Superior temporal gyrus (tissue), 1 donor: ENCODE data around the gene PSME2.
"Not testable (repeated sequence)": the region's sequence is repeated elsewhere in the genome, so short reads cannot be mapped to it uniquely, and the experiment has no call there.

Source experiments
- DNase-seq: peaks from one replicate; pipeline ENCODE4 v3.0.0-alpha.2; 2016; ENCODE audit errors: extremely low spot score

PSME2 gene

GRCh38 chr14:24114532-24115421 is 31.6 kb downstream of the PSME2 start, which contains the start of the genes DCAF11 and NRL:
Gene DCAF11 (plus strand): TSS chr14:24114777. CDS start chr14:24115595, 818 bp downstream.
Gene NRL (minus strand): TSS chr14:24114949. CDS start chr14:24082848, 32,101 bp downstream.
- DNase-seq = peak; percentile 99

DNA sequence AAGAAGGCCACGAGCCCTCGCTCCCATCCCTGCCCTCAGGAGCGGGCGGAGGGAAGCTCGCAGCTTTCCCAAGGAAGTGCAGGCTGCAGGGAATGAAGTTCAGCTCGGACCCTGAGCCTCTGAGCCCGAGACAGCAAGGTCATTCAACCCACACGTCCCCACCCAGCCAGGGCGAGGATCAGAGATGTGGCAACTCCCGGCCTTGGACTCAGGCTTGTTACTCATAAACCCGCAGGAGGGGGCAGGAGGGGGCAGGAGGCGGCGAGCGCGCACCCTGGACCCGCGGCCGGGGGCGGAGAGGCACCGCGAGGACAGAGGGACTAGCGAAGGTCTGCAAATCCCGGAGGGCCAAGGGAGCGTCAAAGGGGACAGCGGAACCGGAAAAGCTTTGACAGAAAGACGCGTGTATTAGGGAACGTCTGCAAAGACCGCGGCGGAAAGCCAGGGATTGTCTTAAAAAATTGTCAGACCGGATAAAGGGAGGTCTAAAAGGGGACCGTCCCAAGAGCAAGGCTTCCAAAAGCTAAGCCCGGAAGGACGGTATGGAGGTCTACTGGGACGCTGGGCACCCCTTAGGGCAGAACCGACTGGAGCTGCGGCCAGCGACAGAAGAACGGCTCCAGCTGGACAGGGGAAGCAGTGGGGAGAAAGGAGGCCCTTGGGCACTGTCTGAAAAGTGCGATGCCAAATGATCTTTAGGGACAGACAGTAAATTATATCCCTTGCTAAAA is 32.4 kb downstream of the PSME2 start:
- peak; percentile 43 for DNase-seq

DNA sequence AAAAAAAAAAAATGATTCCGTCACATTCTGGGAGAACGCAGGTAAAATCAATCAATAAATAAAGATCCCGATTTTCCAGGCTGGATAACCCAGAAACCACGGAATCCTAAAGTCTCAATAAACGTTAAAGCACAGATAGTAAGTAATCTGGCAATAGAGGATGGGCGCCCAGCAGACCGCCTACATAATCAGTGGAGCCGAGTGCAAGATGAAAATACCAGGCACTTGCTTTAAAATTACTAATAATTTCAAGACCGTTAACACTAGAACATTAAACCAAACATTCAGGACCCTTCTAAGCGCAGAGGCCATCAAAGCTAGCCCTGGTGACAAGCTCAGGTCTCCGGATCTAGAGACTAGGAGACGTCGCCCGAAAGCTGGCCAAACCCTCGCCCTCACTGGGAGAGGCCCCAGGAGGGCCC is 33.0 kb downstream of the PSME2 start:
- no peak for DNase-seq

DNA sequence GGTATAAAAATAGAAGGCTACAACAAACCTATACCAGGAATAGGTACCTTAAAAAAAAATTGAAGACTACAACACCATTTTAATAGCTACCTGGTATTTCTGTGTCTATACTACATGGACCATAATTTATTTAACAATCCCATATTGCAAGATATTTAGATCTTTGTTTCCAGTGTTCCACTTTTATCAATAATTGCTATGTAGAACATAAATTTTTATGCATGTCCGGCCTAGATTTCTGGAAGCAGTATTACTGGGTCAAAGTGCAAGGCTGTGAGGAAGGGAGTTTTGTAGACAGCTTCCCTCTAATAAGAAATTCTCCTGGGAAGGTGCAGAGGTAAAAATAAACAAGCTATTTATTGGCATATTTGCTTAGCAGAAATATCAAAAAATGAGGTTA is 35.9 kb downstream of the PSME2 start:
- no peak for DNase-seq

DNA sequence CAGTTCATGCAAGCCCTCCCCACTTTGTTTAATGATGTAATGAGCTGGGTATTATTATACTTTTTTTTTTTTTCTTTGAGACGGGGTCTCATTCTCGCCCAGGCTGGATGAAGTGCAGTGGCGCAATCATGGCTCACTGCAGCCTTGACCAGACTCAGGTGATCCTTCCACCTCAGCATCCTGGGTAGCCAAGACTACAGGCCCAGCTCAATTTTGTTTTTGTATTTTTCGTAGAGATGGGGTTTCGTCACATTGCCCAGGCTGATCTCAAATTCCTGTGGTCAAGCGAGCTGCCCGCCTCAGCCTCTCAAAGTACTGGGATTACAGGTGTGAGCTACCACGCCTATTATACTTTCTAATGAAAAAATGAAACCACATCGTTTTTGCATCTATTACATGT is 36.4 kb downstream of the PSME2 start:
- no peak for DNase-seq

DNA sequence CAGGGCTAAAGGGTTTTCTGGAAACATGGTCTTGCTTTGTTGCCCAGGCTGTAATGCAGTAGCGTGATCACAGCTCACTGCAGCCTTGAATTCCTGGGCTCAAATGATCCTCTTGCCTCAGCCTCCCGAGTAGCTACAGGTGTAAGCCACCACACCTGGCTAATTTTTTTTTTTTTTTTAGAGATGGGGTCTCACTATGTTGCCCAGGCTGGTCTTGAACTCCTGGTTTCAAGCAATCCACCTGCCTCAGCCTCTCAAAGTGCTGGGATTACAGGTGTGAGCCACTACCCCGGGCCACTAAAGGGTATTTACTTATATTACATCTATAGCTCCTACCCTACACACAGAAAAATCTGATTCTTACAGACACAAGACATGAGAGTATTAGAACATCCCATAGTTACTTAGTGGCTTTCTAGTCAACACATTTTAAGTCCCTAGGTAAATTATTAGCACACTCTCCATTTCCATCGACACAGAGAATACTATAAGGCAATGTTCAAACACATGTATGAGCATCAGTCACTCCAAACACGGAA is 38.0 kb downstream of the PSME2 start:
- DNase-seq = no peak

GRCh38 chr14:24106672-24107271 is 39.6 kb downstream of the PSME2 start:
- DNase-seq = no peak

GRCh38 chr14:24105609-24106239 is 40.7 kb downstream of the PSME2 start:
- DNase-seq = not testable (repeated sequence)

DNA sequence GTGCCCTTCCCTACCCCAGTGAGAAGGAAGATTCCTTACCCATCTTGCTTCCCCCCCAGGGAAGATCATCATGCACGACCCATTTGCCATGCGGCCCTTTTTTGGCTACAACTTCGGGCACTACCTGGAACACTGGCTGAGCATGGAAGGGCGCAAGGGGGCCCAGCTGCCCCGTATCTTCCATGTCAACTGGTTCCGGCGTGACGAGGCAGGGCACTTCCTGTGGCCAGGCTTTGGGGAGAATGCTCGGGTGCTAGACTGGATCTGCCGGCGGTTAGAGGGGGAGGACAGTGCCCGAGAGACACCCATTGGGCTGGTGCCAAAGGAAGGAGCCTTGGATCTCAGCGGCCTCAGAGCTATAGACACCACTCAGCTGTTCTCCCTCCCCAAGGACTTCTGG is 43.0 kb downstream of the PSME2 start:
- no peak for DNase-seq

GRCh38 chr14:24102357-24103048 is 43.9 kb downstream of the PSME2 start:
- no peak for DNase-seq

GRCh38 chr14:24100982-24101494 is 45.4 kb downstream of the PSME2 start:
- no peak for DNase-seq

- no peak for DNase-seq
Measured at GRCh38 chr14:24100197-24100981, 46.0 kb downstream of the PSME2 start.

DNA sequence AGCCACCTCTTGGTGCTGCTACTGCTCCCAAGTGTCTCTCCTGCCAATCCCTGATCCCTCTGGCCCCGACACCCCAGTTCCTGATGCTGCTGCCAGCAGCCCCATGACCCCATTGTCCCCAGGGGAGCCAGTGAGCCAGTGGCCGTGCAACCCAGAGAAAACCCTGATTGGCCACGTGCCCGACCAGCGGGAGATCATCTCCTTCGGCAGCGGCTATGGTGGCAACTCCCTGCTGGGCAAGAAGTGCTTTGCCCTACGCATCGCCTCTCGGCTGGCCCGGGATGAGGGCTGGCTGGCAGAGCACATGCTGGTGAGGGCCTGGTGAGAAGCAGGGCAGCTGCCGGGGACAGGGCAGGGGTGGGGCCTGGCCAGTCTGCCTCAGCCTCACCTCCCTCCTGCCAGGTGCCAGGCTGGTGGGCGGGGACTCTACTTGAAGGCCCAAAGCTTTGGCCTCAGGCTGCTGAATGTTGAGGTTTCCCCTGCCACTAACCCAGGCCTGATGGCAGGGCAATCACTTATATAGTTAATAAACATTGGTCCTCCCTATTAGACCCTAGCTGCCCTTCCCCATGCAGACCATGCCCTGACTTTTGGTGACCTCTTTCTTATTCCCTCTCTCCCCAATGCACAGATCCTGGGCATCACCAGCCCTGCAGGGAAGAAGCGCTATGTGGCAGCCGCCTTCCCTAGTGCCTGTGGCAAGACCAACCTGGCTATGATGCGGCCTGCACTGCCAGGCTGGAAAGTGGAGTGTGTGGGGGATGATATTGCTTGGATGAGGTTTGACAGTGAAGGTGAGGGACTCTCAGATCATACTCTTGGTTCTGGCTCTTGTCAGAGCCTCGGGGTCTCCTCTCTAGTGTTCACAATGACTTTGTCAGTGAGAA is 47.2 kb downstream of the PSME2 start:
- no peak for DNase-seq

- no peak for DNase-seq
Measured at GRCh38 chr14:24098229-24098926, 48.0 kb downstream of the PSME2 start.

- DNase-seq = no peak
Measured at GRCh38 chr14:24096545-24097181, 49.7 kb downstream of the PSME2 start.

DNA sequence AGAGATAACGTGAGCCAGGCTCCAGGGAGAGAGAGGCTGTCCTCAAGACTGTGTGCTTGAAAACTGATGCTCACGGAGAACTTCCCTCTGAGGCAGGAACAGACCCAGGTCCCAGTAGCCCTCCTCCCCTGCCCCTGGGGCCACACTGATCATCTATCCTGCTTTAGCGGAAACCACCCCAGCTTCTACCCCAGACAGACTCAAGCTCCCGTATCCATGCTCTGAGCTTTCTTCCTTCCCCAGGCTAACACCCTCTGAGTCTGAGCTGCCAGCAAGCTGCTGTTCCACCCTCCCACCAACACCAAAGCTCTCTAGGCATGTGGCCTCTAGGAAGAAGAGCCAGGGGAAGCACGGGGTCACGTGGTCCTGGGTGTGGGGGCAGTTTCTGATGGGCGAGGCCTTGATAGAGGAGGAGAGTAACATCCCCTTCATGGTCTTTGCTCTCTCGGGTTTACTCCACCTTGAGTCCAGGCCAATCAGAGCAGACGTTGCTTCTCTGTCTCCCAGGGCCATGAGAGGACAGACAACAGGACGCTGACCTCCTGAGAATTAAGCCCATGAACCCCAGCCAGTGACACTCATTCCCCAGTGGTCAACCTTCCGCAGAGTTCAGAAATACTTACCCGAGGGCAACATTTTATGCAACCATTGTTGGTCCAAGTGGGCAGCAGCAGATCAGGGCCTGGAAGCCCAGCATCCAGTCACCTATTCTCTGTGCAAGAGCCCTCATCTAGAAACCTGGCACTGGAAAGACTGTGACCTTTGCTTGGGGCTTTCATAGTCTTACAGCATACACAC is 50.9 kb downstream of the PSME2 start:
- DNase-seq = no peak

DNA sequence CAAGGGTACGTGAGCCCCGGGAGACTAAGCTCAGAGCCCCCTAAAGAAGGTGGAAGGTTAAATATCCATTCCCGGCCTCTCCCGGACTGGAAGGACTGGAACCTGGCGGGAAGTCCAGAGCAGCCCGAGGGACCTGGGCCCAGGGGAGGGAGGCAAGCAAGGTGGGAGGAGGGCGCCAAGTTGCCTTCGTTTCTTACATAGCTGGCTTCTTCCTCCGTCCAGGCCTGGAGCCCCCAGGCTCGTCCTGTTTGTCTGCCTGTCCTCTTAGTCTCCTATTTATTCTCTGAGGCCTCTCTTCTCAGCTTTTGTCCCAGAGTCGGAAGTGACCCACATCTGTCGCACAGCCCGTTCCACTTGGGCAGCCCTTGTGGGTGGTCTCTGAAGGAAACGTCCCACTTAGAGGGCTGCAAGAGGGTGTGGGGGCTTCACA is 51.6 kb downstream of the PSME2 start:
- no peak for DNase-seq
